22Rv1 (cell line): Measurements from ENCODE around the gene MRPS5.

ENCODE experiments used
- H3K27ac ChIP-seq: fragments of 450-650 bp; 2 replicates; pipeline ENCODE4 v1.5.1; 2017
- CTCF ChIP-seq: fragments of 450-650 bp; IDR thresholded peaks from 2 replicates; pipeline ENCODE4 v1.5.1; 2017; ENCODE audit warnings: mild to moderate bottlenecking
- ZFX ChIP-seq: fragments of 450-650 bp; IDR thresholded peaks from 2 replicates; pipeline ENCODE4 v1.6.1; 2017; ENCODE audit warnings: antibody characterized with exemption, borderline replicate concordance

The MRPS5 gene

GRCh38 chr2:95042472-95043271, 78.9 kb downstream of the MRPS5 start:
- TF ChIP-seq ZFX (no peak), CTCF (no peak; the same call in 1 of the 2 replicates)

GRCh38 chr2:95041824-95042442, 79.7 kb downstream of the MRPS5 start:
- TF ChIP-seq CTCF (no peak), ZFX (no peak)
- no peak overlapping the region for H3K27ac ChIP-seq

More at GRCh38 chr2:95042472-95043271, 78.9 kb downstream of the MRPS5 start:
- H3K27ac ChIP-seq = no peak overlapping the region

GRCh38 chr2:95041060-95041823, 80.4 kb downstream of the MRPS5 start:
- H3K27ac ChIP-seq = no peak overlapping the region

GRCh38 chr2:95040426-95040825, 81.2 kb downstream of the MRPS5 start:
- H3K27ac ChIP-seq = no peak overlapping the region
- TF ChIP-seq ZFX = no peak
- no peak for TF ChIP-seq CTCF

More at GRCh38 chr2:95041060-95041823, 80.4 kb downstream of the MRPS5 start:
- no peak for TF ChIP-seq CTCF
- TF ChIP-seq ZFX = no peak

- H3K27ac ChIP-seq = no peak overlapping the region
These were observed 81.6 kb downstream of the MRPS5 start for GRCh38 chr2:95039978-95040377.

GRCh38 chr2:95039363-95039762, 82.2 kb downstream of the MRPS5 start:
- TF ChIP-seq ZFX (no peak), CTCF (no peak)
- no peak overlapping the region for H3K27ac ChIP-seq

More at GRCh38 chr2:95039978-95040377, 81.6 kb downstream of the MRPS5 start:
- TF ChIP-seq CTCF (no peak), ZFX (no peak)
